ENCODE results near the gene PDLIM3. TPM values are rescaled to one million over a fixed set of nuclear protein-coding genes. Genes with fewer than 3 reads are reported as not detected.

PDLIM3 gene
- polyA plus RNA-seq, 1 of the 3 experiments (the other 2 are of a cell fraction), result 0.08 TPM

DNA sequence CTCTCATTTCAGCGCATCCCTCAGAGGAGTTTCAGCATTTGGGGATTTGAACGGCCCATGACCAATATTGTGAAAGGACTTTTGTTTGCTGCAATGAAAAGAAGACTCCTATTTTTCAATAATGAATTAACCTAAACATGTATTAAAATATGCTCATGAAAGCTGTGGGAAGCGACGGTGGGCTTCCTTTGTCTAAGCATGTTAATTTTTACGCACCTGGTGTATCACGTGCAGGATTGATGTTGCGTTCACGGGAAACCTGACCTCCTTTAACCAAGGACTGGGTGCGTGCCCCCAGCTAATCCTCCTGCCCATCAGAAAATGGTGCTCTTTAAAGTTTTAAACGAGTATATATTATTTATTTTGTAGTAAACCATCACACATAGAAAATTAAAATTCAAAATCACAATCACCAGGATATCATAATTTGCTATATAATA lies 63.2 kb downstream of the PDLIM3 start:
- Histone ChIP-seq H3F3A (replicated peaks; ENCODE audit: insufficient read depth) (peaks cover 5% of the 10 kb centered on the region), H3K9me2 (no peaks in the 10 kb centered on the region), H4K20me1 (ENCODE audit: insufficient read depth) (no peaks in the 10 kb centered on the region), H2AFZ (ENCODE audit: low read depth) (peak overlapping the region; percentile 97), H3K9ac (peak overlapping the region; percentile 72), H3K4me2 (peak overlapping the region; percentile 98), H3K27me3 (ENCODE audit: insufficient read depth) (no peaks in the 10 kb centered on the region), H3K36me3 (replicated peaks in 1 of 2; ENCODE audit: control insufficient read depth in 1 of 2, insufficient read depth in 2 of 2, low read length in 1 of 2) (no peaks in the 10 kb centered on the region), H3K79me2 (ENCODE audit: insufficient read depth) (no peaks in the 10 kb centered on the region), H3K9me3 (no peaks in the 10 kb centered on the region), H3K4me1 (ENCODE audit: control insufficient read depth in 1 of 2, insufficient read depth in 2 of 2, low read depth in 1 of 2, low read length in 1 of 2) (peaks cover 0 to 7% of the 10 kb centered on the region in 2 experiments; a peak in 2 of 4 replicates), H3K4me3 (ENCODE audit: low read depth in 2 of 2, low read length in 1 of 2) (peak overlapping the region; percentile 82 to 83), H3K27ac (ENCODE audit: low read depth in 2 of 2, low read length in 1 of 2) (no peak overlapping the region)
- peak; percentile 19 for DNase-seq
- TF ChIP-seq GATA2 (CRISPR knock-in tag; IDR thresholded peaks at IDR 0.05), result no peak
- TF ChIP-seq MXI1 (IDR thresholded peaks at IDR 0.05; ENCODE audit: low read depth, low read length), result no peak
- TF ChIP-seq GABPA (IDR thresholded peaks at IDR 0.05; ENCODE audit: low read depth), result no peak
- TF ChIP-seq, protein P1, sequence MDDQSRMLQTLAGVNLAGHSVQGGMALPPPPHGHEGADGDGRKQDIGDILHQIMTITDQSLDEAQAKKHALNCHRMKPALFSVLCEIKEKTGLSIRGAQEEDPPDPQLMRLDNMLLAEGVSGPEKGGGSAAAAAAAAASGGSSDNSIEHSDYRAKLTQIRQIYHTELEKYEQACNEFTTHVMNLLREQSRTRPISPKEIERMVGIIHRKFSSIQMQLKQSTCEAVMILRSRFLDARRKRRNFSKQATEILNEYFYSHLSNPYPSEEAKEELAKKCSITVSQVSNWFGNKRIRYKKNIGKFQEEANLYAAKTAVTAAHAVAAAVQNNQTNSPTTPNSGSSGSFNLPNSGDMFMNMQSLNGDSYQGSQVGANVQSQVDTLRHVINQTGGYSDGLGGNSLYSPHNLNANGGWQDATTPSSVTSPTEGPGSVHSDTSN (IDR thresholded peaks at IDR 0.05), result no peak
- no peak for TF ChIP-seq POLR2AphosphoS5 (IDR thresholded peaks at IDR 0.05; ENCODE audit: low read depth, low read length)
- no peak for TF ChIP-seq SIN3A (IDR thresholded peaks at IDR 0.05; ENCODE audit: borderline replicate concordance, low read depth, low read length)
- no peak for TF ChIP-seq USF1 (IDR thresholded peaks at IDR 0.05; ENCODE audit: borderline replicate concordance, low read depth)
- no peak for TF ChIP-seq ZBTB33 (IDR thresholded peaks at IDR 0.05; ENCODE audit: borderline replicate concordance, low read depth)
- no peak for TF ChIP-seq FOXM1 (IDR thresholded peaks at IDR 0.05; ENCODE audit: low read depth)
- ChIA-PET POLR2A (no interaction called here), CTCF (interaction anchor here (0.6 to 3.9 kb wide), 12 partner anchors 9 to 566 kb away, joined by 3 to 30 read pairs (median 3); no protein-coding TSS in a partner anchor)
- 23% methylated on average over 10 of the region's 10 CpGs for WGBS (ENCODE audit: low lambda C conversion rate)

DNA sequence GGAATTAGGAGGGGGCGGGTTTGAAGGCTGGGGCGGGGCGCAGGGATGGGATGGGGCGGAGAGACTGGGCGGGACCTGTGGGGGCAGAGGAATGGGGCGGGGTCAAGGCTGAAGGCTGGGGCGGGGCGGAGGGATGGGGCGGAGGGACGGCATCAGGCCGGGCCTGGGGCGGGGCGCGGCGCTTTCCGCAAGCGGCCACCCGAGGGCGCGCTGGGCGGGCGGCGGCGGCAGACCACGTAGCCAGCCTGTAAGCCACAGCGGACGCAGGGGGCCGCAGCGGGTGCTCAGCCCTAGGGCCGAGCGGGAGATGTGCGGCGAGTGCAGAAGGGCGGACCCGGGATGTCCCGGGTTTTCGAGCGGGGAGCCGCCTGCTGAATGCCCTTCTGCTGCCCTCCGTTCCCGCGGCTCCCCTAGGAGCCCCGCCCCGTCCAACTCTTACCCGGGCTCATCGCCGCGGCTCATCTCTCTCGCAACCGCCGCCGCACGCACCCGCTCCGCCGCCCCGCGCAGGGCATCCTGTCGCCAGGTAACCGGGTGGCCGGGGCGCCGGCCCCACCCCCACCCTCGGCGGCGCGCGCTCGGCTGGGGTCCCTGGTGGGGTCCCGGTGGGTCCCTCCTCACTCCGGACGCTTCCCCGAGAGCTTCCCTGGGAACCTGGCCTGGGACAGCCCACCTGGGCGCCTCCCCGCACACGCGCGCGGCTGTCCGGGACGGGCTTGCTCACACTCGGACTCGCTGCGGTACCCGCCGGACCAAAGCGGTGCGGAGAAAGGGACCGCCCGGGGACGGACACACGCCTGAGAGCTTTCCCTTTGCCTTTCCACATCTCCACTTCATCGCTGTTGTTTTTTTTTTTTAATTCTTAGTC lies 63.8 kb downstream of the PDLIM3 start, which contains the start of gene CCDC110:
CCDC110 (minus strand) TSS at position 499 of the 868 bp plus-strand sequence; CDS start at position 449, 50 bp downstream.
- POLR2A ChIA-PET, result no interaction called here
- H3F3A ChIP-seq (replicated peaks; ENCODE audit: insufficient read depth), result peaks cover 10% of the 10 kb centered on the region
- TF ChIP-seq NRF1 (IDR thresholded peaks at IDR 0.05; ENCODE audit: low read depth, low read length), result no peak
- no peak for TF ChIP-seq TAF1 (IDR thresholded peaks at IDR 0.05; ENCODE audit: borderline replicate concordance, low read depth, low read length)
- no peak for TF ChIP-seq EP300 (IDR thresholded peaks at IDR 0.05; ENCODE audit: borderline replicate concordance in 1 of 2, low read depth in 1 of 2, low read length in 1 of 2)
- TF ChIP-seq YY1 (IDR thresholded peaks at IDR 0.05; ENCODE audit: low read depth), result no peak; the same call in 1 of the 2 replicates
- TF ChIP-seq MAX (IDR thresholded peaks at IDR 0.05; ENCODE audit: low read depth), result no peak
- no peak for TF ChIP-seq SIN3A (IDR thresholded peaks at IDR 0.05; ENCODE audit: borderline replicate concordance, low read depth, low read length)
- TF ChIP-seq, protein P2, sequence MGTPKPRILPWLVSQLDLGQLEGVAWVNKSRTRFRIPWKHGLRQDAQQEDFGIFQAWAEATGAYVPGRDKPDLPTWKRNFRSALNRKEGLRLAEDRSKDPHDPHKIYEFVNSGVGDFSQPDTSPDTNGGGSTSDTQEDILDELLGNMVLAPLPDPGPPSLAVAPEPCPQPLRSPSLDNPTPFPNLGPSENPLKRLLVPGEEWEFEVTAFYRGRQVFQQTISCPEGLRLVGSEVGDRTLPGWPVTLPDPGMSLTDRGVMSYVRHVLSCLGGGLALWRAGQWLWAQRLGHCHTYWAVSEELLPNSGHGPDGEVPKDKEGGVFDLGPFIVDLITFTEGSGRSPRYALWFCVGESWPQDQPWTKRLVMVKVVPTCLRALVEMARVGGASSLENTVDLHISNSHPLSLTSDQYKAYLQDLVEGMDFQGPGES (IDR thresholded peaks at IDR 0.05; ENCODE audit: low read depth, low read length), result no peak
- TF ChIP-seq CTCF (IDR thresholded peaks at IDR 0.05), result peak; percentile 57
- no peak for TF ChIP-seq TCF12 (IDR thresholded peaks at IDR 0.05)

More for the DNA sequence above, 63.8 kb downstream of the PDLIM3 start, which contains the start of gene CCDC110:
- CTCF ChIA-PET, result interaction anchor here (0.6 to 3.9 kb wide), 14 partner anchors 9 to 569 kb away, joined by 3 to 30 read pairs (median 3); no protein-coding TSS in a partner anchor
- no peaks in the 10 kb centered on the region for H3K9me3 ChIP-seq
- no peaks in the 10 kb centered on the region for H3K36me3 ChIP-seq (replicated peaks in 1 of 2; ENCODE audit: control insufficient read depth in 1 of 2, insufficient read depth in 2 of 2, low read length in 1 of 2)
- peak within 1 kb of the TSS; percentile 97 for H2AFZ ChIP-seq (ENCODE audit: low read depth)
- peak; percentile 99 for DNase-seq
- 2% methylated on average over 36 of the region's 93 CpGs for WGBS (ENCODE audit: low lambda C conversion rate)
- no peaks in the 10 kb centered on the region for H4K20me1 ChIP-seq (ENCODE audit: insufficient read depth)
- H3K4me1 ChIP-seq (ENCODE audit: control insufficient read depth in 1 of 2, insufficient read depth in 2 of 2, low read depth in 1 of 2, low read length in 1 of 2), result peaks cover 0 to 7% of the 10 kb centered on the region in 2 experiments; a peak in 2 of 4 replicates
- no peaks in the 10 kb centered on the region for H3K9me2 ChIP-seq
- H3K79me2 ChIP-seq (ENCODE audit: insufficient read depth), result no peaks in the 10 kb centered on the region
- peak within 1 kb of the TSS; percentile 82 to 83 for H3K4me3 ChIP-seq (ENCODE audit: low read depth in 2 of 2, low read length in 1 of 2)
- peak within 1 kb of the TSS; percentile 72 for H3K9ac ChIP-seq
- H3K27me3 ChIP-seq (ENCODE audit: insufficient read depth), result no peaks in the 10 kb centered on the region
- H3K4me2 ChIP-seq, result peak within 1 kb of the TSS; percentile 98
- H3K27ac ChIP-seq (ENCODE audit: low read depth in 2 of 2, low read length in 1 of 2), result no peak within 1 kb of the TSS
